ENCODE measurements around the gene DNAJC10. TPM values are rescaled to one million over a fixed set of nuclear protein-coding genes. Genes with fewer than 3 reads are reported as not detected.

The DNAJC10 gene
- polyA plus RNA-seq, 1 donor (not counting 4 experiments of a cell fraction or from before 2014, with no cell fraction given): 92.6 TPM

DNA sequence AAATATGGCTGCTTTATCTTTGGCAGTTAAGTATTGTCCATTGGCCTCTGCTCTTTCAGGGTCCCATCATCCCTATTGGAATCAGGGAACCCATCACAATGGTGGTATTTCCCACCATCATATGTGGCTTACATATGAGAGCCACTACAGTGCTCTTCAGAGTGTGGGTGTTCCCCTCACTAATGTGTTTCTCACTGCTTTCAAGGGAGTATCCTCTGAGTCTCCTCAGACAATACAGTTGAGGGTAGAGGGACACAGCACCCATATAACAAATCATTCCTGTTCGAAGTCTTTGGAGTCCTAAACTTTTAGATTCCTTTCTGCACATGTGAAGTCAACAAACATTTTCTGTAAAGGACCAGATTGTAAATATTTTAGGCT, 48.8 kb upstream of the DNAJC10 start:
- H3K9ac ChIP-seq (ENCODE audit: control insufficient read depth, extremely low read depth, insufficient read depth, low read length): no peak overlapping the region
- no peaks in the 10 kb centered on the region for H4K20me1 ChIP-seq (ENCODE audit: control insufficient read depth, extremely low read depth, insufficient read depth, low read length)
- H3K36me3 ChIP-seq (ENCODE audit: control insufficient read depth in 2 of 2, extremely low read depth in 1 of 2, insufficient read depth in 2 of 2, low read length in 2 of 2): no peaks in the 10 kb centered on the region
- H3K4me2 ChIP-seq (ENCODE audit: control insufficient read depth, extremely low read depth, insufficient read depth, low read depth, low read length): no peak overlapping the region
- no peaks in the 10 kb centered on the region for H3K27me3 ChIP-seq (ENCODE audit: control insufficient read depth, extremely low read depth, insufficient read depth, low read length)
- H3K79me2 ChIP-seq (ENCODE audit: control insufficient read depth, insufficient read depth, low read length): no peaks in the 10 kb centered on the region
- no peak overlapping the region for H3K27ac ChIP-seq (ENCODE audit: control insufficient read depth, insufficient read depth, low read length)
- H3K9me1 ChIP-seq (ENCODE audit: control insufficient read depth, extremely low read depth, insufficient read depth, low read length): no peaks in the 10 kb centered on the region
- FAIRE-seq: no peak
- dilution Hi-C loops (cut with MboI; ENCODE audit: extremely low pct_ligation_motif_present, low sequenced_read_pairs): loop anchor here (25.0 kb wide), 1 partner anchor 480 kb away; no protein-coding TSS in a partner anchor
- H3K4me3 ChIP-seq (ENCODE audit: control insufficient read depth in 2 of 3, extremely low read depth in 1 of 3, insufficient read depth in 2 of 3, low read depth in 1 of 3, low read length in 3 of 3): no peak overlapping the region
- no peaks in the 10 kb centered on the region for H3K9me3 ChIP-seq (ENCODE audit: control insufficient read depth, low read depth, low read length)
- no peak for TF ChIP-seq EZH2 (IDR thresholded peaks at IDR 0.05; ENCODE audit: low read length)
- TF ChIP-seq, protein P1, sequence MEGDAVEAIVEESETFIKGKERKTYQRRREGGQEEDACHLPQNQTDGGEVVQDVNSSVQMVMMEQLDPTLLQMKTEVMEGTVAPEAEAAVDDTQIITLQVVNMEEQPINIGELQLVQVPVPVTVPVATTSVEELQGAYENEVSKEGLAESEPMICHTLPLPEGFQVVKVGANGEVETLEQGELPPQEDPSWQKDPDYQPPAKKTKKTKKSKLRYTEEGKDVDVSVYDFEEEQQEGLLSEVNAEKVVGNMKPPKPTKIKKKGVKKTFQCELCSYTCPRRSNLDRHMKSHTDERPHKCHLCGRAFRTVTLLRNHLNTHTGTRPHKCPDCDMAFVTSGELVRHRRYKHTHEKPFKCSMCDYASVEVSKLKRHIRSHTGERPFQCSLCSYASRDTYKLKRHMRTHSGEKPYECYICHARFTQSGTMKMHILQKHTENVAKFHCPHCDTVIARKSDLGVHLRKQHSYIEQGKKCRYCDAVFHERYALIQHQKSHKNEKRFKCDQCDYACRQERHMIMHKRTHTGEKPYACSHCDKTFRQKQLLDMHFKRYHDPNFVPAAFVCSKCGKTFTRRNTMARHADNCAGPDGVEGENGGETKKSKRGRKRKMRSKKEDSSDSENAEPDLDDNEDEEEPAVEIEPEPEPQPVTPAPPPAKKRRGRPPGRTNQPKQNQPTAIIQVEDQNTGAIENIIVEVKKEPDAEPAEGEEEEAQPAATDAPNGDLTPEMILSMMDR (optimal IDR thresholded peaks at IDR 0.05 in 1 of 3, IDR thresholded peaks at IDR 0.05 in 1 of 3, conservative IDR thresholded peaks at IDR 0.05 in 1 of 3; ENCODE audit: extremely low read depth in 1 of 3, insufficient read depth in 2 of 3, low read length in 3 of 3): no peak
- no peaks in the 10 kb centered on the region for H3K4me1 ChIP-seq (ENCODE audit: control insufficient read depth, extremely low read depth, insufficient read depth, low read length)
- DNase-seq (ENCODE audit: low read depth, low spot score): no peak
- no peak overlapping the region for H2AFZ ChIP-seq (ENCODE audit: control insufficient read depth, low read length)

DNA sequence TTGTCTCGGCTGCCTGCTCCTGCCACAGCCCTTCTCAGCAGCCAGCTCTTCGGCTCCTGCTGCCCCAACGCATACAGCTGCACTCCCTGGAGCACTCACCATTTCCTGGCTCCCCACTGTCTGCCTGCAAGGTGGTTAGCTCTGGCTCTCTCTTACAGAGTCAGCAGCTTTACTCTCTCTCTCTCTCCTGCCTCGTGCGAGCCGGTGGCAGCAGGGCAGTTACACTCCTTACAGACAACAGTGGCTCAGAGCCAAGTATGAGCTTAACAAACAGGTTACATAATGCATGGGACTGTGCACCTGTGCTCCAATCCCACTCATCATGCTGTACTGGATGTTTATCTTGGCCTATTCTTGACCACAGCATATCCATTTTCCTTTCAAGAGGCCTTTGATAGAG, 47.4 kb upstream of the DNAJC10 start:
- DNase-seq (ENCODE audit: low read depth, low spot score) (no peak), FAIRE-seq (no peak)
- dilution Hi-C loops (cut with MboI; ENCODE audit: extremely low pct_ligation_motif_present, low sequenced_read_pairs): loop anchor here (25.0 kb wide), 1 partner anchor 481 kb away; no protein-coding TSS in a partner anchor
- Histone ChIP-seq H3K9ac (ENCODE audit: control insufficient read depth, extremely low read depth, insufficient read depth, low read length) (no peak overlapping the region), H2AFZ (ENCODE audit: control insufficient read depth, low read length) (no peak overlapping the region), H3K79me2 (ENCODE audit: control insufficient read depth, insufficient read depth, low read length) (no peaks in the 10 kb centered on the region), H3K27ac (ENCODE audit: control insufficient read depth, insufficient read depth, low read length) (no peak overlapping the region), H3K27me3 (ENCODE audit: control insufficient read depth, extremely low read depth, insufficient read depth, low read length) (no peaks in the 10 kb centered on the region), H3K9me3 (ENCODE audit: control insufficient read depth, low read depth, low read length) (no peaks in the 10 kb centered on the region), H3K4me2 (ENCODE audit: control insufficient read depth, extremely low read depth, insufficient read depth, low read depth, low read length) (no peak overlapping the region), H3K4me3 (ENCODE audit: control insufficient read depth in 2 of 3, extremely low read depth in 1 of 3, insufficient read depth in 2 of 3, low read depth in 1 of 3, low read length in 3 of 3) (no peak overlapping the region), H3K9me1 (ENCODE audit: control insufficient read depth, extremely low read depth, insufficient read depth, low read length) (no peaks in the 10 kb centered on the region), H3K4me1 (ENCODE audit: control insufficient read depth, extremely low read depth, insufficient read depth, low read length) (no peaks in the 10 kb centered on the region), H4K20me1 (ENCODE audit: control insufficient read depth, extremely low read depth, insufficient read depth, low read length) (no peaks in the 10 kb centered on the region), H3K36me3 (ENCODE audit: control insufficient read depth in 2 of 2, extremely low read depth in 1 of 2, insufficient read depth in 2 of 2, low read length in 2 of 2) (no peaks in the 10 kb centered on the region)
- TF ChIP-seq, protein P1 (optimal IDR thresholded peaks at IDR 0.05 in 1 of 3, IDR thresholded peaks at IDR 0.05 in 1 of 3, conservative IDR thresholded peaks at IDR 0.05 in 1 of 3; ENCODE audit: extremely low read depth in 1 of 3, insufficient read depth in 2 of 3, low read length in 3 of 3): no peak
- TF ChIP-seq EZH2 (IDR thresholded peaks at IDR 0.05; ENCODE audit: low read length): no peak
